Measurements from ENCODE around the gene MITF.
"Not testable (repeated sequence)": the region's sequence is repeated elsewhere in the genome, so short reads cannot be mapped to it uniquely, and the experiment has no call there.

The MITF gene

GRCh38 chr3:69791106-69791505, 51.8 kb downstream of the MITF start:
- DNase-seq (ENCODE audit: low read depth): no peak

GRCh38 chr3:69791919-69792399, 52.7 kb downstream of the MITF start:
- DNase-seq (ENCODE audit: low read depth): no peak

- not testable (repeated sequence) for DNase-seq (ENCODE audit: low read depth)
Observed at GRCh38 chr3:69796126-69796525, 56.9 kb downstream of the MITF start.

- no peak for DNase-seq (ENCODE audit: low read depth)
Observed at GRCh38 chr3:69803681-69804270, 64.5 kb downstream of the MITF start.

- no peak for DNase-seq (ENCODE audit: low read depth)
Observed at GRCh38 chr3:69805491-69805890, 66.2 kb downstream of the MITF start.

- no peak for DNase-seq (ENCODE audit: low read depth)
Observed at GRCh38 chr3:69806735-69807438, 67.6 kb downstream of the MITF start.

GRCh38 chr3:69807674-69808073, 68.4 kb downstream of the MITF start:
- no peak for DNase-seq (ENCODE audit: low read depth)

GRCh38 chr3:69809076-69809835, 70.0 kb downstream of the MITF start:
- DNase-seq (ENCODE audit: low read depth): no peak

- DNase-seq (ENCODE audit: low read depth): no peak
Observed at GRCh38 chr3:69811452-69812401, 72.5 kb downstream of the MITF start.

- DNase-seq (ENCODE audit: low read depth): no peak
Observed at GRCh38 chr3:69815970-69816369, 76.7 kb downstream of the MITF start.

GRCh38 chr3:69817988-69818387, 78.7 kb downstream of the MITF start:
- no peak for DNase-seq (ENCODE audit: low read depth)

- DNase-seq (ENCODE audit: low read depth): no peak
Observed at GRCh38 chr3:69819282-69819681, 80.0 kb downstream of the MITF start.

GRCh38 chr3:69821133-69821532, 81.9 kb downstream of the MITF start:
- no peak for DNase-seq (ENCODE audit: low read depth)

GRCh38 chr3:69823743-69824142, 84.5 kb downstream of the MITF start:
- no peak for DNase-seq (ENCODE audit: low read depth)

- no peak for DNase-seq (ENCODE audit: low read depth)
Observed at GRCh38 chr3:69825446-69825845, 86.2 kb downstream of the MITF start.

GRCh38 chr3:69827127-69827526, 87.9 kb downstream of the MITF start:
- no peak for DNase-seq (ENCODE audit: low read depth)

GRCh38 chr3:69828817-69829216, 89.6 kb downstream of the MITF start:
- DNase-seq (ENCODE audit: low read depth): no peak

GRCh38 chr3:69830147-69830546, 90.9 kb downstream of the MITF start:
- no peak for DNase-seq (ENCODE audit: low read depth)

GRCh38 chr3:69831737-69832136, 92.5 kb downstream of the MITF start:
- no peak for DNase-seq (ENCODE audit: low read depth)

- no peak for DNase-seq (ENCODE audit: low read depth)
Observed at GRCh38 chr3:69833591-69833990, 94.3 kb downstream of the MITF start.

- DNase-seq (ENCODE audit: low read depth): peak; percentile 80
Observed at GRCh38 chr3:69838217-69838616, 99.0 kb downstream of the MITF start.
